CD4-positive, alpha-beta T cell treated with Interleukin-2 at 100 ng/mL for 4 hours (primary cell): Measurements from ENCODE around the gene PPP3CB.
A peak's percentile ranks its signal among the peaks of the same experiment; 100 is the strongest.
"Not testable (repeated sequence)": the region's sequence is repeated elsewhere in the genome, so short reads cannot be mapped to it uniquely, and the experiment has no call there.

Source experiments
- DNase-seq: peaks from one replicate; pipeline ENCODE4 v3.0.0-alpha.2; 2020; ENCODE audit warnings: low spot score

PPP3CB gene

DNA sequence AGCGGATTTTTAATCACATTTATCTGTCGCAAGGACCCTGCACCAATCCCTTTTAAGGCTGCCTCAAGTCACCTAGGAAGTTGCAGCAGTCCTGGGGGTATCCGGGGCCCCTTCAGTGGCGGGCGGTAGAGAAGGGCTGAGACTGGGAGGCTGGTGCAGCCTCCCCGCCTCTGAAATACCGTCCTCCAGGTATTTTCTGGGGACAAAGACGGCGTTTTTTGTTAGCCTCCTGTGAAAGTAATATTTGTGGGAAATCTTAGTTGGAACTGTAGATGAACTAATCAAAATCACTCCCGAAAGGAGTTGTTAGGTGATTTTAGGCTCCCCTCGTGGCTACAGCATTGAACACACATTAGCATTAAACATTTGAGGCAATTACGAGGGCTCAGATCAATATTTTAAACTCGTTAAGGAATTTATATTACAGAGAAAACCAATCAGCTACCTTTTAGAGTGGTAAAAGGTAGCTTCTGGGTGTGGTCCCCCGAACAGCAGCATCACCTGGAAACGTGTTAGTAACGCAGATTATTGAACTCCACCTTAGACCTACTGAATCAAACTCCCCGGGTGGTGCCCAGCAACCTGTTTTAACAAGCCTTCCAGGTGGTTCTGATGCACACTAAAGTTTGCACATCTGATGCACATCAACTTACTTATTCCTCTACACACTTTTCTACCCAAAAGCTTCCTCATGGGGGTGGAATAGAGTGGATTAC lies 81.4 kb downstream of the PPP3CB start:
- DNase-seq, result peak; percentile 22

DNA sequence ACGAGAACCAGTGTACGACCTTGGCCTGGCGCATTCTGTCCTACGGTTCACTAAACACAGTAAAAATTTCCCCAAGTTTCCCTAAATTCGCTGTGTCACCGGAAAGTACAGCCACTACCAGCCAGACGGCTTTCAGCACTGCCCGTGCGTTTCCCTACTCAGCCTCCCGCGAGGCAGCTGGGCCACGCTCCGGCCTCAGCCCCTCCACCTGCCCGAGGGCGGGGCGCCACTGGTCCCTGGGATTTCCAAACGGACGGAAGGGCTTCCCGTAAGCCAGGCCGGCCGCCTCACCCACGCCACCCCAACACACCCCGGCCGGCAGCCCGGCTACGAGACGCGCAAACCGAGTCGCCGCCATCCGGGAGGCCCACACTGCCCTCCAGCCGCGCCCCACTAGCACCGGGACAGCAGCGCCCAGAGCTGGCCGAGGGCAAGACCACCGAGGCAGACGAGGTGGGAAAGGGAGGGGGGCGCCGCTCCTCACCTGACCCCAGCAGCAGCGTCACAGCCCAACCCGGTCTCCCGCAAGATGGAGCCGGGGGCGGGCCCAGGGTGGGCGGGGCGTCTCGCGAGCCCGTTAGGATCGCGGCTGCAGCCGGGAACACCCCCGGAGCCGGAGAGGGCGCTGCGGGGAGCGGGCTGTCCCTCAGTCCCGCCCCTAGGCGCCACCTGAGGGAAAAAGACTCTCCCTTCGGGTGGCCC lies 82.1 kb downstream of the PPP3CB start, which contains the start of gene ANXA7:
Gene ANXA7 (minus strand): TSS at position 531 of the 702 bp plus-strand sequence. CDS start 13,202 bp downstream, outside the sequence.
- DNase-seq, result peak; percentile 90

DNA sequence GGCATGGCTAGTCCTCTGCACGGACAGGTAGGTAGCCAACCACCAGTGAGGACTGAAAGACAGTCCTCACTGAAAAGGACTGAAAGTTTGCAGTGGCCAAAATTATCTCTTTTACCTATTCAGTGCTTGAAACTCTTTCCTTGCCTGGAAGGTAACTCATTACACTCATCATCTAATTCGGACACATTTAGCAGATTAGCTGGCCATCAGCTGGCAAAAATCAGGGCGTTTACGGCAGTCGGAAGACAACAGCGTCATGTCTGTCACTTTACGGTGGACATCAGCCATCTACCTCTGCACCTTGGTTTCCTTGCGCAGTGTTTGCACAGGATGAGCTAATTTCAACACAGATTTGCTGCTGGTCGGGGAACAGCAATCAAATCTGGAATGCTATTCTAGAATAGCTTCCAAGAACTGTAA lies 82.7 kb downstream of the PPP3CB start:
- DNase-seq, result peak; percentile 52

DNA sequence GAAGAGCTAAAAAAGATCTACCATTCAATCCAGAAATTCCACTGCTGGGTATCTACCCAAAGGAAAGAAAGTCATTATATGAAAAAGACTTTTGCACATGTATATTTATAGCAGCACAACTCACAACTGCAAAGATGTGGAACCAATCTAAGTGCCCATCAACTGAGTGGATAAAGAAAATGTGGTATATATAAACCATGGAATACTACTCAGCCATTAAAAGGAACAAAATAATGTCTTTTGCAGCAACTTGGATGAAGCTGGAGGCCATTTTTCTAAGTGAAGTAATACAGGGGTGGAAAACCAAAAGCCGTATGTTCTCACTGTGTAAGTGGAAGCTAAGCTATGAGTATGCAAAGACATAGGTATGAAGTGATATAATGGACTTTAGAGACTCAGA lies 84.9 kb downstream of the PPP3CB start:
- no peak for DNase-seq

DNA sequence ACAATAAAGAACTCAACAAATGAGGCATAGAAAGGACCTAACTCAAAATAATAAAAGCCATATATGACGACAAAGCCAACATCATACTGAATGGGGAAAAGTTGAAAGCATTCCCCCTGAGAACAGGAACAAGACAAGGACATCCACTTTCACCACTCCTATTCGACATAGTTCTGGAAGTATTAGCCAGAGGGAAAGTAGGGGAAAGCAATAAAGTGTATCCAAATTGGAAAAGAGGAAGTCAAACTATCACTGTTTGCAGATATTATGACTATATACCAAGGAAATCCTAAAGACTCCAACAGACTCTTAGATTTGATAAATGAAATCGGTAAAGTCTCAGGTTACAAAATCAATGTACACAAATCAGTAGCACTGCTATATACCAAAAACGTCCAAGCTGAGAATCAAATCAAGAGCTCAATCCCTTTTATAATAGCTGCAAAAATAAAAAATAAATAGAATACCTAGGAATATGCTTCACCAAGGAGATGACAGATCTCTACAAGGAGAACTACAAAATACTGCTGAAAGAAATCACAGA lies 86.8 kb downstream of the PPP3CB start:
- DNase-seq, result no peak

DNA sequence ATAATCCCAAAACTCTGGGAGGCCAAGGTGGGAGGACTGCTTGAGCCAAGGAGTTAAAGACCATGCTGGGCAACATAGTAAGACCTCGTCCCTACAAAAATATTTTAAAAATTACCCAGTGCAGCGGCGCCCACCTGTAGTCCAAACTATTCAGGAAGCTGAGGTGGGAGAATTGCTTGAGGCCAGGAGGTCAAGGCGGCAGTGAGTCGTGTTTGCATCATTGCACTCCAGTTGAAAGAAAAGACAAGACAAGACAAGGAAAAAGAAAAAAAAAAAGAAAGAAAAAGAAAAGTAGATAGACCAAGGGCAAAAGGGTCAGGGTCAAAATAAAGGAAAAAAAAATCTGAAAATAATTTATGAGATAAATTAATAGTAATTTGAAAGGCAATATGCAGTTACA lies 87.8 kb downstream of the PPP3CB start:
- no peak for DNase-seq

DNA sequence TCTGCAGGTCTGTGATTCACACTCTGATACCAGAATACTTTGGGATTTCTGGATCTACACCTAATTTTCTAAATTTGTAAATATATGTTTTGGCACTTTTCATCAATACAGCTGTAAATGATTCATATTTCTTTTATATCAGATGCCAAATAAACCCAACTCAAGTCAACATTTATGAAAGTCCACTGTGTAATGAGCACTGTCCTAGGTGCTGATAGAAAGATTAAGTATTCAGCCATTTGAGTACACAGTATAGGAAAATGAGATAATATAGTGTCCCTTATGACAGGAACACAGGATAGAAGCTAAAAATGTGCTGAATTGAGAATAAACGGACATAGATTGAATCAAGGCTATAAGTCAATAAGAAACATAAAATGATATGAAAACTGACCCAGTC lies 88.3 kb downstream of the PPP3CB start:
- DNase-seq, result no peak

DNA sequence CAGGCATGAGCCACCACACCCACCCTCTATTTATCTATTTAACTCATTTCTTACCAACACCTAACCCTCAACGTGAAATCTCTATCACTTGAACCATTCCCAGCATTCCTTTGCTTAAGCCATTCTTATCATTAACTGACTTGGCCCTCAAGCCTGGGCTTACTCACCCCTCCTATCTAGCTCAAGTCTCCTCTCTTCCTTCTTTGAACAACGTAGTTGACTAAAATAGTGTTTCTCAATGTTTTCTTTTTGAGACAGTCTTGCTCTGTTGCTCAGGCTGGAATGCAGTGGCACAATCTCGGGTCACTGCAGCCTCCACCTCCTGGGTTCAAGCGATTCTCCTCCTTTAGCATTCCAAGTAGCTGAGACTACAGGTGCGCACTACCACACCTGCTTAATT lies 89.0 kb downstream of the PPP3CB start:
- DNase-seq, result no peak

DNA sequence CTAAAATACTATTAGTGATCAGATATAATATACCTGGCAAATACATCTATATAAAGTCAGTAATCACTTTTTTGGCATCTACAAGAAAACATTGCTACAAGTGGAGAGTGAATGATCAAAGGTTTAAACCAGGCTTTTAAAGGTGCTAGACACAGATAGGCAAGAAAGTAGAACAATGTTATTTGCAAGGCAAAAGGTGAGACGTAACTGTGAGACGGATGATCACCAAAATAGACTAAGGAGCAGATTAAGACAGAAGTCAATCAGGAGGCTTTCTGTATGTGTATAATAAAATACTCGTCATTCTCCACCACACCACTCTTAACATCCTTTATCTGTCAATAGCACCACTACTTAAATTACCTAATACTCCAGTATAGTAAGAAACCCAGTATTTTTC lies 90.3 kb downstream of the PPP3CB start:
- DNase-seq, result no peak

DNA sequence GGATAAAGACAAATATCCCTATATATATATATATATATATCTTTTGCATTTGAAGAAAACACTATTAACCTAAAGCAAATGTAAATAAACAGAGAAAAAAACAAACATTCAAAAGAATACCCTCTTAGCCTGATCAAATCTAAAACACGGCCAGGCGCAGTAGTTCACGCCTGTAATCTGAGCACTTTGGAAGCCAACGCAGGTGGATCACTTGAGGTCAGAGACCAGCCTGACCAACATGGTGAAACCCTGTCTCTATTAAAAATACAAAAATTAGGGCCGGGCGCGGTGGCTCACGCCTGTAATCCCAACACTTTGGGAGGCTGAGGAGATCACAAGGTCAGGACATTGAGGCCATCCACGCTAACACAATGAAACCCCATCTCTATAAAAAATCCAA lies 91.1 kb downstream of the PPP3CB start:
- DNase-seq, result no peak

DNA sequence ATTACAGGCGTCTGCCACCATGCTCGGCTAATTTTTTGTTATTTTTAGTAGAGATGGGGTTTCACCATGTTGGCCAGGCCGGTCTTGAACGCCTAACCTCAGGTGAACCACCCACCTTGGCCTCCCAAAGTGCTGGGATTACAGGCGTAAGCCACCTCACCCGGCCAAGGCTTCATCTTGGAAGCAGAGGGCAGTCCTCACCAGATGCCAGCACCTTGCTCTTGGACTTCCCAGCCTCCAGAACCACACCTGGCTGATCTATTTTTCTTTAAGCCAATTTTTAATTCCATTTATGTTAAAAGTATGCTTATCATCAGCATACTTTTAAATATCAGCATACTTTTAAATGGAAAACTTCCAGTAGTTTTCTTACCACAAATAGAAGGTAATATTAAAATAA lies 94.2 kb downstream of the PPP3CB start:
- DNase-seq, result no peak

DNA sequence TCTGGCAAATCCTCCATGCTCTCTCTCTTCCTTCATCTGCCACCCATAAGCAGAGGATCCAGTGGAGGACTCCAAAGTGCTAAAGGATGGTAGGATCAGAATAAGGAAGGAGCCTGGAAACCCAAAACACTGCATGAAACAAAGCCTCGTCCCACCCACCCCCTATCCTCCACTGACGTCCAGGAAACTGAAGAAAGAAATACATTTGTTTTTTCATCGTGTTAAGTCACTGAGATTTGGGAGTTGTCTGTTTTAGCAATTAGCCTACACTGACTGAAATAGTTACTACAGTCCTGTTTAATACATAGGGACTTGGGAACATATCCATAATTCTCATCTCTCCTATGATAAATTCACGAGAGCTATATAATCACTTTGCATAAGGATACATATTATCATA lies 96.8 kb downstream of the PPP3CB start:
- DNase-seq, result no peak

DNA sequence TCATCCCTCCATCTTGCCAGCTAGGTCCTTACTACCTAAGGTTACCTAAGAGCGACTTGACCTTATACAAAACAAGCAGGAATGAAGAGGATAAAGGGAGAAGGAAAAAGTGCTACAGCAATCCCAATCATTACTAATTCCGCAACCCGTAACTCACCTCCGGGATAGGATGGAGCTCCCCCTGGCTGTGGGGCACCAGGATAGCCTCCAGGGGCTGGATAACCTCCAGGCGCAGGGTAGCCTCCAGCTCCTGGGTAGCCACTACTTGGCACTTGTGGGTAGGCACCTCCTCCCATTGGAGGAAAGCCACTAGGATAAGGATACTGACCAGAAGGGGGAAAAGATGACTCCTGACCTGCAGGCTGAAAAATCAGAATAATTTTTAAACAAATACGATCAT lies 97.8 kb downstream of the PPP3CB start:
- DNase-seq, result no peak

DNA sequence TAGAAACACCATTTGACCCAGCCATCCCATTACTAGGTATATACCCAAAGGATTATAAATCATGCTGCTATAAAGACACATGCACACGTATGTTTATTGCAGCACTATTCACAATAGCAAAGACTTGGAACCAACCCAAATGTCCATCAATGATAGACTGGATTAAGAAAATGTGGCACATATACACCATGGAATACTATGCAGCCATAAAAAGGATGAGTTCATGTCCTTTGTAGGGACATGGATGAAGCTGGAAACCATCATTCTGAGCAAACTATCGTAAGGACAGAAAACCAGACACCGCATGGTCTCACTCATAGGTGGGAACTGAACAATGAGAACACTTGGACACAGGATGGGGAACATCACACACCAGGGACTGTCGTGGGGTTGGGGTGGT lies 101.5 kb downstream of the PPP3CB start:
- DNase-seq, result not testable (repeated sequence)

DNA sequence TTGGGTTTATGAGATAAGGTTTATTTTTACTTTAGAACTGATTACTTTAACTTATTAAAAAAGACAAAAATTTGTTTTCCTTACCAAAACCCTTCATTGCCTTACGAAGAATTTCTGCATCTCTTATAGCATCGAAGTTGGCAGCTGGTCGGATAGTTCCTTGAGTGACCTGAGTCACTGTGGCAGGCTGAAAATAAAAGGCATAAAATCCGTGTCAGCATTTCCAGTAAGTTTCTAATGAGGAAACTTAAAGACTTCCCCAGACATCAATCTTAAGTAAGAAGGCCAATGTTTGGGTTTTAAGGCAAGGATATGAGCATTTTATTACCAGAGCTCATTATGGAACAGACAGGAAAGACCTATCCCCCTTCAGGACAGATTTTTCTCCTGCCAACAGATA lies 107.6 kb downstream of the PPP3CB start:
- no peak for DNase-seq

DNA sequence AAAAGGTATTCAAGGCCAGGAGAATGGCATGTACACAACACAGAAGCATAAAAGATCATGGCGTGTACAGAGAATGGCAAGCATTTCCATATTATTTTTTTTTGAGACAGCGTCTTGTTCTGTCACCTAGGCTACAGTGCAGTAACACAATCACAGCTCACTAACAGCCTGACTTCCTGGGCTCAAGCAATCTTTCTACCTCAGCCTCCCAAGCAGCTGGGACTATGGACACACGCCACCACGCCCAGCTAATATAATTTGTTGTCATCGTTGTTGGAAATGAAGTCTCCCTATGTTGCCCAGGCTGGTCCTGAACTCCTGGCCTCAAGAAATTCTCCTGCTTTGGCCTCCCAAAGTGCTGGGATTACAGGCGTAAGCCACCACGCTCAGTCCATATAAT lies 109.2 kb downstream of the PPP3CB start:
- DNase-seq, result no peak
